ENCODE measurements around the gene CHD3.
A peak's percentile ranks its signal among the peaks of the same experiment; 100 is the strongest.
"Not testable (repeated sequence)": the region's sequence is repeated elsewhere in the genome, so short reads cannot be mapped to it uniquely, and the experiment has no call there.

Gene CHD3

DNA sequence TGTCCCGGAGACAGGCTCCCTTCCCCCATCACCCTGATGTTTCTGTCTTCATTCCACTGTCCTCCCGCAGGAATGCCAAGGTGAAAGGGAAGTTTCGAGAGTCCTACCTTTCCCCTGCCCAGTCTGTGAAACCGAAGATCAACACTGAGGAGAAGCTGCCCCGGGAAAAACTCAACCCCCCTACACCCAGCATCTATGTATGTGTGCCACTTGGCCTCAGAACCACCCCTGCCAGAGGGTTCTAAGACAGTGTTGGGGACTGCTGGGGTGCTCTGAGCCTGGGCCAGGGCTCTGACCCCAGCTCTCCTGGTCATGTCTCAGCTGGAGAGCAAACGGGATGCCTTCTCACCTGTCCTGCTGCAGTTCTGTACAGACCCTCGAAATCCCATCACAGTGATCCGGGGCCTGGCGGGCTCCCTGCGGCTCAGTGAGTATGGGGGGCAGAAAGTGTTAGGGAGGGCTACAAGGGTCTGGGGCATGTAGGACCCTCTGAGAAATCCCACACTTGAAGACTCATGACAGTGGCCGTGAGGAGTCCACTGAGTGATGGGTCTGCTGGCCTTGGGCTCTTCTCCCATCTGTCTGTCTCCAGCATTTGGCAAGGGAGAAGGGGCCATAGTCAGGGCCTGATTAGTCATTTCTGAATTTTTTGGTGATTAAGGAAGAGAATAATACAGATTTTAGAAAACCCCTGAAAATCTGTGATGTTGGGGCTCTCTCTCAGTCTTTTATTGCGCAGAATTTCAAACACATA, 38.7 kb upstream of the CHD3 start:
- DNase-seq (ENCODE audit: low spot score): no peak

DNA sequence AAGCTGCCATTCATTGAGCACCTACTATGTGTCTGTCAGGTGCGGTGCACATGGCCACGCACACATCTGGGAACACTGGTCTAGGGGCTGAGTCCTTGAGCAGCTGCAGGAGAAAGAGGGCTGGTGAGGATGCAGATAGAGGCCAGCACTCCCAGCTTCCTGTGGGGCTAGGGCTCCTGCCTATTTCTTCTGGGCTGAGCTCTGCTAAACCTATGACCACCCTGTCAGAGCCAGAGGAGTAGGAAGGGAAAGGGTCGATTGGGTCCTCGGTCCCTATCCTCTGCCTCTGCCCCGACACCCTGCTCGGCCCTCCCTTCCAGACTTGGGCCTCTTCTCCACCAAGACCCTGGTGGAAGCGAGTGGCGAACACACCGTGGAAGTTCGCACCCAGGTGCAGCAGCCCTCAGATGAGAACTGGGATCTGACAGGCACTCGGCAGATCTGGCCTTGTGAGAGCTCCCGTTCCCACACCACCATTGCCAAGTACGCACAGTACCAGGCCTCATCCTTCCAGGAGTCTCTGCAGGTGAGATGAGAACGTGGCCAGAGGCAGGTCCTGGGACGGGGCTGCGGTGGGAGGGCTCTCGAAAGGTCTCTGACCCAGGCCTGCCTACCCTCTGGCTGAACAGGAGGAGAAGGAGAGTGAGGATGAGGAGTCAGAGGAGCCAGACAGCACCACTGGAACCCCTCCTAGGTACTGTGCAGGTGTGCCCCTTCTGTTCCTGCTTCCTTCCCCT, 37.7 kb upstream of the CHD3 start:
- no peak for DNase-seq (ENCODE audit: low spot score)

GRCh38 chr17:7851438-7852261, 36.9 kb upstream of the CHD3 start:
- peak; percentile 78 for DNase-seq (ENCODE audit: low spot score)

GRCh38 chr17:7852262-7852670, 36.3 kb upstream of the CHD3 start:
- DNase-seq (ENCODE audit: low spot score): no peak

DNA sequence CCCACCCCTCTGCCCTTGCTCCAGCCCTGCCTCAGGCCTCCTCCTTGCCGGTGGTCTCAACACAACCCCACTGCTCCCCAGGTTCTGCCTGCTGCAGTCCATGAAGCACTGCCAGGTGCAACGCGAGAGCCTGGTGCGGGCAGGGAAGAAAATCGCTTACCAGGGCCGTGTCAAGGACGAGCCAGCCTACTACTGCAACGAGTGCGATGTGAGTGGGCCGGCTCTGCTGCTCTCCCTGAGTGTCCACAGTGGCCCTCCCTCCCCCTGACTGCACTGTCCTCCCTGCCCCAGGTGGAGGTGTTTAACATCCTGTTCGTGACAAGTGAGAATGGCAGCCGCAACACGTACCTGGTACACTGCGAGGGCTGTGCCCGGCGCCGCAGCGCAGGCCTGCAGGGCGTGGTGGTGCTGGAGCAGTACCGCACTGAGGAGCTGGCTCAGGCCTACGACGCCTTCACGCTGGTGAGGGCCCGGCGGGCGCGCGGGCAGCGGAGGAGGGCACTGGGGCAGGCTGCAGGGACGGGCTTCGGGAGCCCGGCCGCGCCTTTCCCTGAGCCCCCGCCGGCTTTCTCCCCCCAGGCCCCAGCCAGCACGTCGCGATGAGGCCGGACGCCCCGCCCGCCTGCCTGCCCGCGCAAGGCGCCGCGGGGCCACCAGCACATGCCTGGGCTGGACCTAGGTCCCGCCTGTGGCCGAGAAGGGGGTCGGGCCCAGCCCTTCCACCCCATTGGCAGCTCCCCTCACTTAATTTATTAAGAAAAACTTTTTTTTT, 35.5 kb upstream of the CHD3 start:
- DNase-seq (ENCODE audit: low spot score): no peak

GRCh38 chr17:7853691-7854038, 34.9 kb upstream of the CHD3 start:
- DNase-seq (ENCODE audit: low spot score): no peak

GRCh38 chr17:7854078-7854777, 34.4 kb upstream of the CHD3 start:
- DNase-seq (ENCODE audit: low spot score): no peak

DNA sequence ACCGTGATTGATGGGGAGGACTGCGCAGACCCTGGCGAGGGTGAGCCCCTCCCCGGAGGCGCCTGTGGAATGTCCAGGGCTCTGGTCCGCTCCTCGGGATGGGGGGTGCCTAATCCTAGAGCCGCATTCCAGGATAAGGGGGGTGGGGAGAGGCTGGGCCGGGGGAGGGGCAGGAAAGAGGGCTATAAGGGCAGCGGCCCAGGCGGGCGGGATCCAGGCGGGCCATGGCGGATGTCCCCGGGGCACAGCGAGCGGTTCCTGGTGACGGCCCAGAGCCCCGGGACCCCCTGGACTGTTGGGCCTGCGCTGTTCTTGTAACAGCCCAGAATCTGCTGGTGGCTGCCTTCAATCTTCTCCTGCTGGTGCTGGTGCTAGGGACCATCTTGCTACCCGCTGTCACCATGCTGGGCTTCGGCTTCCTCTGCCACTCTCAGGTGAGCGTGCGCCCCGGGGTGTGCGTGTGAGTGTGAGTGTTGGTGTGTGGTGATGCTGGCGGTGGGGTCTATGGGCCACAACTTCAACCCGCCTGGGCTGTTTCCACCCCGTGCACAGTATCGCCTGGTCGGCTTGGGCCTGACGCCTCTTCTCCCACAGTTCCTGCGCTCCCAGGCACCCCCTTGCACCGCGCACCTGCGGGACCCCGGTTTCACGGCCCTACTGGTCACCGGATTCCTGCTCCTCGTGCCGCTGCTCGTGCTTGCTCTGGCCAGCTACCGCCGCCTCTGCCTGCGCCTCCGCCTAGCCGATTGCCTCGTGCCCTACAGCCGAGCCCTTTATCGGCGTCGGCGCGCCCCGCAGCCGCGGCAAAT, 33.5 kb upstream of the CHD3 start, which contains the start of gene TMEM88:
TSS of gene TMEM88 (plus strand) at position 216 of the 809 bp plus-strand sequence. CDS start at position 225, 9 bp downstream.
- DNase-seq (ENCODE audit: low spot score): no peak

DNA sequence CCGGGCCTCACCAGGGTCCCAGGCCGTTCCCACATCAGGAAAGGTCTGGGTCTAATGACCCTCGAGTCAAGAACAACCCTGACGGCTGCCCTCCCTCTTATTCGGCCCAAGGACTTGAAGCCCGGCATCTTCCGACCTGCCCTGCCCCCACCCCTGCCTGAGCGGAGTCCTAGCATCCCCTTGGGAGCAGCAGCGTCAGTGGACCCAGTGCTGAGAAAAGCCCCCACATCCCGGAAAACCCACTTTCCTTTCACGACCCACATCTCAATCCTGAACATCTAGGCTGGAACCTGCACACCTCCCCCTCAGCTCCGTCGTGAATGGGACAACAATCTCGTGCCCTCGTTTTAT, 33.0 kb upstream of the CHD3 start:
- DNase-seq (ENCODE audit: low spot score): no peak

GRCh38 chr17:7856011-7856810, 32.4 kb upstream of the CHD3 start:
- no peak for DNase-seq (ENCODE audit: low spot score)

GRCh38 chr17:7856811-7857712, 31.5 kb upstream of the CHD3 start, which contains the start of gene NAA38:
TSS of gene NAA38 (minus strand) at chr17:7857559. CDS start at chr17:7857463, 96 bp downstream.
- DNase-seq (ENCODE audit: low spot score): peak; percentile 99

GRCh38 chr17:7857713-7858521, 30.7 kb upstream of the CHD3 start, which contains the start of gene CYB5D1:
TSS of gene CYB5D1 (plus strand) at chr17:7858003. CDS start at chr17:7858135, 132 bp downstream.
- DNase-seq (ENCODE audit: low spot score): no peak

DNA sequence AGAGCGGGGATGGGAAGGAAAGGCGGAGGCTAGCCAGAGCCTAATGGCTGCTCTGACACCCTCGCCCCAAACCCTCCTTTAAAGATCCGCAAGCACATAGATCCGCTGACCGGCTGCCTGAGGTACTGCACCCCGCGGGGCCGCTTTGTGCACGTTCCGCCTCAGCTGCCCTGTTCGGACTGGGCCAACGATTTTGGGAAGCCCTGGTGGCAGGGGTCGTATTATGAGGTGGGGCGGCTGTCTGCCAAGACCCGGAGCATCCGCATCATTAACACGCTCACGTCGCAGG, 30.1 kb upstream of the CHD3 start:
- no peak for DNase-seq (ENCODE audit: low spot score)

GRCh38 chr17:7859028-7859427, 29.6 kb upstream of the CHD3 start:
- DNase-seq (ENCODE audit: low spot score): no peak

- peak; percentile 67 for DNase-seq (ENCODE audit: low spot score)
These were observed 25.7 kb upstream of the CHD3 start for GRCh38 chr17:7862692-7863437.

- not testable (repeated sequence) for DNase-seq (ENCODE audit: low spot score)
These were observed 24.2 kb upstream of the CHD3 start for GRCh38 chr17:7864384-7864783.
